GM12872 (cell line): Measurements from ENCODE around the gene RIC1.

Experiments used
- TF ChIP-seq, protein P1 (sequence below): IDR thresholded peaks from 3 replicates; pipeline ENCODE4 v1.5.1; 2011; ENCODE audit warnings: low read depth, mild to moderate bottlenecking, low read length, moderate library complexity; ENCODE audit not compliant: insufficient read depth

RIC1 gene

DNA sequence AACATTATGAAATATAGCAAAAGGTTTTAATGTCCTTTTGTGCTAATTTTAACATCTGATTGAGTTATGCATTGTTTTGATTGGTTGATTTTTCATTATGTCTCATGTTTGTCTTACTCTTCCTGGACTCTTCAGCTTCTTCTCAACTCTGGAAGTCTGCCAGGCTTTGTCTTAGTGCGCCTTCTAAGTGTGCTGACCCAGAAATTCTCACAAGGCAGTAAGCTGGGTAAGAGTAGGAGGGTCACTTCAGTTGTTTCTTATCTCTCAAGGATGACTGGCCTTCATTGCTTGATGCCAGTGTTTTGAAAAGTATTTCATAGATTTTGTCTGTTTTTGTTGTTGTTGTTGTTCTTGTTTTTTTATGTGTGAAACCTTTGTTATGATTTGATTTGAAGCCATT, 59.2 kb downstream of the RIC1 start:
- TF ChIP-seq, protein P1, sequence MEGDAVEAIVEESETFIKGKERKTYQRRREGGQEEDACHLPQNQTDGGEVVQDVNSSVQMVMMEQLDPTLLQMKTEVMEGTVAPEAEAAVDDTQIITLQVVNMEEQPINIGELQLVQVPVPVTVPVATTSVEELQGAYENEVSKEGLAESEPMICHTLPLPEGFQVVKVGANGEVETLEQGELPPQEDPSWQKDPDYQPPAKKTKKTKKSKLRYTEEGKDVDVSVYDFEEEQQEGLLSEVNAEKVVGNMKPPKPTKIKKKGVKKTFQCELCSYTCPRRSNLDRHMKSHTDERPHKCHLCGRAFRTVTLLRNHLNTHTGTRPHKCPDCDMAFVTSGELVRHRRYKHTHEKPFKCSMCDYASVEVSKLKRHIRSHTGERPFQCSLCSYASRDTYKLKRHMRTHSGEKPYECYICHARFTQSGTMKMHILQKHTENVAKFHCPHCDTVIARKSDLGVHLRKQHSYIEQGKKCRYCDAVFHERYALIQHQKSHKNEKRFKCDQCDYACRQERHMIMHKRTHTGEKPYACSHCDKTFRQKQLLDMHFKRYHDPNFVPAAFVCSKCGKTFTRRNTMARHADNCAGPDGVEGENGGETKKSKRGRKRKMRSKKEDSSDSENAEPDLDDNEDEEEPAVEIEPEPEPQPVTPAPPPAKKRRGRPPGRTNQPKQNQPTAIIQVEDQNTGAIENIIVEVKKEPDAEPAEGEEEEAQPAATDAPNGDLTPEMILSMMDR = no peak

DNA sequence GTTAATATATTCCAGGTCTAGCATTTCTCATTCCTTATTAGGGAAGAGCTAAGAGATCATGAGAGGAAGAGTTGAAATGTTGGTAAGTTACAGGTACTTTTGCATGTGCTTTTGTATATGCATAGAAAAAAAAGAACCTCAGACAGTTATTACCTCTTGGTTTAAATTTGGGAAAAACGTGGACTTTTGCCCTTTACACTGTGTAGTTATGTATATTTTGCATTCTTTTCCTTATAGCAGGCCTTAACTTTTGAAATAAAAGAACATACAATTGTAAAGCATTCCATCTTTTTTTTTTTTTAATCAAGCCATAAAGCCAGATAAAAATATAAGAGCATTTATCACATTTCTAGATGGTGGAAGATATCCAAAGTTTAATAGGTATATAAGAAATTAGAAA, 61.4 kb downstream of the RIC1 start:
- TF ChIP-seq, protein P1 = no peak

DNA sequence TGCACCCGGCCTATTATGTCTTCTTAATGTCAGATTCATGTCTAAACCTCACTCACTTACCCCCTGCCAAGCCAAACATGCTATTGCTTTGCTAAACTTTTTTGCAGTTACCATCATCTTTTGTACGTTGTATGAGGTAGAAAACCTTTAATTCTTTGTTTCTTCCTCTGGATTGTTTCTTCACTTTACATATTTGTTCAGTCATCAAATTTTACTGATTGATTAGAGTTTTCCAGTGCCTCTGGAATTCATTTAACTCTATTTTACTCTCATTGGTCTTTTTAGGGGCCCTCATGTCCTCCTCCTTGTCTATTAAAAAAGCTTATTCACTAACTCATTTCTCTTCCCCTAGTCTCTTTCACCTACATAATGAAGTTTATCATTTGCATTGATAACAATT, 67.0 kb downstream of the RIC1 start:
- TF ChIP-seq, protein P1 = no peak

DNA sequence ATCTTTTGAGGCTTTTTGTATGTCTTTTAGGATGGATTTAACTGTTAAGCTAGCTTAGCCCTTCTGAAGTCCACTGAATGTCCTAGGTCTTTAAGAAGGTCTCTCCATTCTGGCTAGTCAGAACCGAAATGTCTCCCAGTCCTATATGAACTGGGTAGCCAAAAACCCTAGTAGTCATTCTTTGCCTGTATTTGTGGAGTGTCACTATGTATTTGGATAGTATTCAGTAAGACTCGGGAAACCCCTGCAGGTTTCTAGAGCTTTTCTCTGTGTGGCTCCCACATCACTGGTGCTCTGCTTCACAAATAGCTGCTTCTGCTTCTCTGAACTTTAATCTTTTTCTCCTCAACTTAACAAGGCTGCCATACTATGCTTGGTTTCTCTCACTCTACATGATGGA, 68.0 kb downstream of the RIC1 start:
- TF ChIP-seq, protein P1 = no peak

DNA sequence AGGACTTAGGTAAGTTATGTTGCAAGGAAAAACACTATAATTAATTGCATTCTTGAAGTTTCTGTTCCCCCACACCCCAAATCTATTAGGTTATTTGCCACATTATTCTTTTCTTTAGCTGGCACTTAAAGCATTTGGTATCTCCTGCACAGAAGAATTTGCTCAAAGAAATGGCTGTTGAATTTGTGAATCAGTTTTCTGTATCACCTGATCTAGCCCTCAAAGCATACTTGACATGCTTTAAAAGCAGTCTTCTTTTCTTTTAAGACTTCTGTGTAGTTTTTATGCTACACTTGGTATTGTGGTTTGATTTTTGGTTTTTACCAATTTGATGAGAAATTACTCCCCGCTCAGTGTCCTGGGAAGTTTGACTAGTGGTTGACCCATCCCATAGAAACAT, 69.1 kb downstream of the RIC1 start:
- TF ChIP-seq, protein P1 = no peak

DNA sequence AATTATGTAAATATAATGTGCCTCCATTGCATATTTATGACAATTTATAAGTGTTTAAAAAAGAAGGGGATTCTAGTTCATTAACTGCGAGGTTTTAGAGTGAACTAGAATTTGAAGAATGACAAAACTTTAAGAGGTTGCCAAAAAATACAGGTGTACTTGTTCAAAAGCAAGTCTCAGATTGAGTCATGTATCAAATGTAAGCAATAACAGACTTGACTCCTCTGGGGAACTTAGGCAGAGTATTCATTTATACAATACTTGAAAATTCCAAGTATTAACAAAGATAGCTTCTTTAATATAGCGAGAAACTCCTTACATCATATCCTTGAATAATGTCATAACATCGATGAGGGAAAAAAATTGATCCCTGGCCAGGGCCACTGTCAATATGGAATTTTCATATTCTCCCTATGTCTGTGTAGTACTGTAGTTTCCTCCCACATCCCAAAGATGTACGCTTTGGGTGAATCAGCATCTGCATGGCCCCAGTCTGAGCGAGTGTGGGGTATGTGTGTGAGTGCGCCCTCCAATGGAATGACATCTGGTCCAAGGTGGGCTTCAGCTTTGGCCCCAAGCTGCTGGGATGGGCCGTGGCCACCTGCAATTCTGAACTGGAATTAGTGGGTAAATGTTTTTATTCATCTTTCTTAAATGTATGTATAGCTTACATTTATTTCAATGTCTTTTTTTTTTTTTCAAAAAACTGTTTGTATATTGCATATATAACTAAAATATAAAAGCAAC, 70.1 kb downstream of the RIC1 start:
- TF ChIP-seq, protein P1 = no peak

DNA sequence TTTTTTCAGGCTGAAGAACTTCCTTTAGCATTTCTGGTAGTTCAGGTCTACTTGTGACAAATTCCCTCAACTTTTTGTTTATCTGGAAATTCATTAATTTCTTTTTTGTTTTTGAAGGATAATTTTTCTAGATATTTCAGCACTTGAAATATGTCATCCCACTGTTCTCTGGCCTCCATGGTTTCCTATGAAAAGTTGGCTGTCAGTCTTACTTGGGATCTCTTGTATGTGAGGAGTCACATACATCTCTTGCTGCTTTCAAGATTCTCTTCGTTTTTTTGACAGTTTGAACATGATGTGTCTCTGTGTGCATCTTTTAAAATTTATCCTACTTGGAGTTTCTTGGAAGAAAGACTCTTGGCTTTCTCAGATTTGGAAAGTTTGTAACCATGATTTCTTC, 79.5 kb downstream of the RIC1 start:
- TF ChIP-seq, protein P1 = no peak
